Tibial nerve (tissue), 4 donors: ENCODE measurements around the gene TMEM135. TPM values are rescaled to one million over a fixed set of nuclear protein-coding genes. Genes with fewer than 3 reads are reported as not detected.

ENCODE experiments used
- DNase-seq, 2 donors: peaks; one replicate each; pipeline ENCODE4 v3.0.0-alpha.2; 2019; ENCODE audit warnings: low spot score in 2 of 2
- H3K27ac ChIP-seq, 4 donors: fragments of 200-600 bp; sonication (generic) in 3 of 4; one replicate each; pipeline ENCODE4 v1.5.1; 2017 to 2019; ENCODE audit warnings: mild to moderate bottlenecking in 1 of 4
- H3K27me3 ChIP-seq, 2 donors: fragments of 200-600 bp; sonication (generic) in 1 of 2; one replicate each; pipeline versions ENCODE4 v1.5.1 to v1.6.0; 2017 to 2019
- H3K36me3 ChIP-seq, 3 donors: fragments of 200-600 bp; sonication (generic); one replicate each; pipeline ENCODE4 v1.5.1; 2018 to 2019
- H3K4me1 ChIP-seq, 4 donors: fragments of 200-600 bp; sonication (generic) in 3 of 4; one replicate each; pipeline ENCODE4 v1.5.1; 2017 to 2019
- H3K4me3 ChIP-seq, 4 donors: fragments of 200-600 bp; sonication (generic) in 3 of 4; one replicate each; pipeline ENCODE4 v1.5.1; 2017 to 2019; ENCODE audit warnings: mild to moderate bottlenecking in 1 of 4, moderate library complexity in 1 of 4
- H3K9me3 ChIP-seq, 4 donors: fragments of 200-600 bp; sonication (generic) in 3 of 4; one replicate each; pipeline ENCODE4 v1.5.1; 2017 to 2019
- CTCF ChIP-seq, 5 experiments: fragments of 200-600 bp in 3 of 5; fragments of 450-650 bp in 2 of 5; sonication (generic) in 3 of 5; IDR thresholded peaks; one replicate each; pipeline ENCODE4 v1.5.1; 2016 to 2019; ENCODE audit warnings: antibody characterized with exemption in 5 of 5, mild to moderate bottlenecking in 3 of 5, moderate library complexity in 2 of 5
- EP300 ChIP-seq, 2 donors: sonication (generic); formaldehyde crosslinking; IDR thresholded peaks; one replicate each; pipeline ENCODE4 v1.6.1; 2017; ENCODE audit warnings: antibody characterized with exemption in 2 of 2, mild to moderate bottlenecking in 1 of 2
- POLR2A ChIP-seq, 2 donors: fragments of 450-650 bp; IDR thresholded peaks; one replicate each; pipeline ENCODE4 v1.6.1; 2017; ENCODE audit warnings: antibody characterized with exemption in 2 of 2, mild to moderate bottlenecking in 2 of 2, moderate library complexity in 2 of 2
- WGBS, 2 donors: methylation state at CpG; one replicate each; pipeline ENCODE4 v1.1.5; 2018; 5-methylcytosine and 5-hydroxymethylcytosine counted together
- total RNA-seq, 4 donors: library from RNA; depleted of rRNA; stranded (reverse); fragments of >200 nt; gene quantifications; one replicate each; pipeline ENCODE4 v1.1.0, GENCODE V29; 2016

The TMEM135 gene
- total RNA-seq, 4 donors from 2014 or later: 23.2 to 28.5 (median 25.6) TPM

- no peak overlapping the region for H3K4me3 ChIP-seq
- no peaks in the 10 kb centered on the region for H3K27me3 ChIP-seq
- TF ChIP-seq CTCF (IDR thresholded peaks at IDR 0.05): no peak
- no peak for TF ChIP-seq POLR2A (IDR thresholded peaks at IDR 0.05)
- TF ChIP-seq EP300 (IDR thresholded peaks at IDR 0.05): no peak
- H3K27ac ChIP-seq: no peak overlapping the region
- DNase-seq: no peak
- no peaks in the 10 kb centered on the region for H3K36me3 ChIP-seq
- 90 to 91% methylated on average over 3 of the region's 3 CpGs for WGBS, 2 donors
- no peaks in the 10 kb centered on the region for H3K4me1 ChIP-seq
- peaks cover 0 to 40% (median 9%) of the 10 kb centered on the region in 4 donors for H3K9me3 ChIP-seq
These were observed 300.4 kb downstream of the TMEM135 start for GRCh38 chr11:87338046-87338639.

- H3K4me1 ChIP-seq: no peaks in the 10 kb centered on the region
- no peak overlapping the region for H3K4me3 ChIP-seq
- TF ChIP-seq CTCF (IDR thresholded peaks at IDR 0.05): no peak
- TF ChIP-seq EP300 (IDR thresholded peaks at IDR 0.05): no peak
- no peak for TF ChIP-seq POLR2A (IDR thresholded peaks at IDR 0.05)
- WGBS, 2 donors: 90 to 91% methylated on average over 5 of the region's 5 CpGs
- DNase-seq: no peak
- H3K36me3 ChIP-seq: no peaks in the 10 kb centered on the region
- H3K9me3 ChIP-seq: peaks cover 0 to 40% (median 9%) of the 10 kb centered on the region in 4 donors
- H3K27ac ChIP-seq: no peak overlapping the region
- H3K27me3 ChIP-seq: no peaks in the 10 kb centered on the region
These were observed 301.7 kb downstream of the TMEM135 start for GRCh38 chr11:87339416-87339815.

GRCh38 chr11:87347441-87347840 lies 309.7 kb downstream of the TMEM135 start:
- H3K36me3 ChIP-seq: no peaks in the 10 kb centered on the region
- no peak overlapping the region for H3K4me3 ChIP-seq
- no peak for DNase-seq
- no peak overlapping the region for H3K27ac ChIP-seq
- no peaks in the 10 kb centered on the region for H3K27me3 ChIP-seq
- 49 to 50% methylated on average over 2 of the region's 2 CpGs for WGBS, 2 donors
- H3K4me1 ChIP-seq: peaks cover 0 to 1% (median under 1%) of the 10 kb centered on the region in 4 donors
- no peak for TF ChIP-seq CTCF (IDR thresholded peaks at IDR 0.05)
- TF ChIP-seq EP300 (IDR thresholded peaks at IDR 0.05): no peak
- no peak for TF ChIP-seq POLR2A (IDR thresholded peaks at IDR 0.05)
- no peaks in the 10 kb centered on the region for H3K9me3 ChIP-seq

- H3K27me3 ChIP-seq: no peaks in the 10 kb centered on the region
- H3K4me3 ChIP-seq: no peak overlapping the region
- H3K36me3 ChIP-seq: no peaks in the 10 kb centered on the region
- TF ChIP-seq POLR2A (IDR thresholded peaks at IDR 0.05) (no peak), CTCF (IDR thresholded peaks at IDR 0.05) (no peak), EP300 (IDR thresholded peaks at IDR 0.05) (no peak)
- peaks cover 0 to 5% (median 2%) of the 10 kb centered on the region in 4 donors for H3K4me1 ChIP-seq
- DNase-seq: no peak
- no peaks in the 10 kb centered on the region for H3K9me3 ChIP-seq
- H3K27ac ChIP-seq: no peak overlapping the region
These were observed 310.1 kb downstream of the TMEM135 start for GRCh38 chr11:87347854-87348253.

GRCh38 chr11:87351676-87352075 lies 313.9 kb downstream of the TMEM135 start:
- DNase-seq: no peak
- H3K36me3 ChIP-seq: no peaks in the 10 kb centered on the region
- H3K27me3 ChIP-seq: no peaks in the 10 kb centered on the region
- peaks cover 0 to 34% (median 3%) of the 10 kb centered on the region in 4 donors for H3K4me1 ChIP-seq
- H3K4me3 ChIP-seq: no peak overlapping the region
- H3K9me3 ChIP-seq: no peaks in the 10 kb centered on the region
- WGBS, 2 donors: 59 to 60% methylated on average over 2 of the region's 2 CpGs
- no peak for TF ChIP-seq EP300 (IDR thresholded peaks at IDR 0.05)
- TF ChIP-seq CTCF (IDR thresholded peaks at IDR 0.05): no peak
- TF ChIP-seq POLR2A (IDR thresholded peaks at IDR 0.05): no peak
- no peak overlapping the region for H3K27ac ChIP-seq
